ENCODE results near the gene WNT8A.

Gene WNT8A

DNA sequence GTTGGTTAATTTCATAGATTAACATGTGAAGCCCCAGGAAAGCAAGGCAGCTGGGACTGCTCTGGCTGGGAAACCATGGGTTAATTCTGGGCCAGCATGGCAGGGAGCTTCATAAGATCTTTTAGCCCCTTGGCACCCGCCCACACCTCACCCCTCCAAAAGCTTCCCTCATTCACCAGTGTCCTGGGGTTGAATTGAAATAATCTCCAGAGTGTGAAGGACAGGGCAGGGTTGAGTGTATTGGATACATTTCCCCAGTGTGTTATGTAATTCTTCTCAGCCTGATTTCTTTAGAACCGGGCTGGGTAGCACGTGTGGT is 19.4 kb downstream of the WNT8A start:
- H3K4me3 ChIP-seq (ENCODE audit: low read depth, low read length), result no peak overlapping the region
- TF ChIP-seq, protein P1, sequence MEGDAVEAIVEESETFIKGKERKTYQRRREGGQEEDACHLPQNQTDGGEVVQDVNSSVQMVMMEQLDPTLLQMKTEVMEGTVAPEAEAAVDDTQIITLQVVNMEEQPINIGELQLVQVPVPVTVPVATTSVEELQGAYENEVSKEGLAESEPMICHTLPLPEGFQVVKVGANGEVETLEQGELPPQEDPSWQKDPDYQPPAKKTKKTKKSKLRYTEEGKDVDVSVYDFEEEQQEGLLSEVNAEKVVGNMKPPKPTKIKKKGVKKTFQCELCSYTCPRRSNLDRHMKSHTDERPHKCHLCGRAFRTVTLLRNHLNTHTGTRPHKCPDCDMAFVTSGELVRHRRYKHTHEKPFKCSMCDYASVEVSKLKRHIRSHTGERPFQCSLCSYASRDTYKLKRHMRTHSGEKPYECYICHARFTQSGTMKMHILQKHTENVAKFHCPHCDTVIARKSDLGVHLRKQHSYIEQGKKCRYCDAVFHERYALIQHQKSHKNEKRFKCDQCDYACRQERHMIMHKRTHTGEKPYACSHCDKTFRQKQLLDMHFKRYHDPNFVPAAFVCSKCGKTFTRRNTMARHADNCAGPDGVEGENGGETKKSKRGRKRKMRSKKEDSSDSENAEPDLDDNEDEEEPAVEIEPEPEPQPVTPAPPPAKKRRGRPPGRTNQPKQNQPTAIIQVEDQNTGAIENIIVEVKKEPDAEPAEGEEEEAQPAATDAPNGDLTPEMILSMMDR (IDR thresholded peaks at IDR 0.05; ENCODE audit: low read depth, low read length), result no peak

DNA sequence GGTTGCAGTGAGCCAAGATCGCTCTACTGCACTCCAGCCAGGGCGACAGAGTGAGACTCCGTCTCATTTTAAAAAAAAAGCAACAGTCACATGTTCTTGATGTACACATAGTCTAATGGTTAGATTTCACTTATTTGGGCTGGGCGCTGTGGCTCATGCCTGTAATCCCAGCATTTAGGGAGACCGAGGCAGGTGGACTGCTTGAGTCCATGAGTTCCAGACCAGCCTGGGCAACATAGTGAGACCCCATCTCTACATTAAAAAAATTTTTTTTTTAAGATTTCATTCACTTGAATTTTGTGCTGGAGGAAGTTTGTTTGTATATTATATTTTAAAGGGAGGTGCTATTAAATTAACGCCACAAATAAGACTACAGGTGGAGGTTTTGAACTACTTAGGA is 21.9 kb downstream of the WNT8A start:
- TF ChIP-seq, protein P1 (IDR thresholded peaks at IDR 0.05; ENCODE audit: low read depth, low read length), result no peak
- no peak overlapping the region for H3K4me3 ChIP-seq (ENCODE audit: low read depth, low read length)

DNA sequence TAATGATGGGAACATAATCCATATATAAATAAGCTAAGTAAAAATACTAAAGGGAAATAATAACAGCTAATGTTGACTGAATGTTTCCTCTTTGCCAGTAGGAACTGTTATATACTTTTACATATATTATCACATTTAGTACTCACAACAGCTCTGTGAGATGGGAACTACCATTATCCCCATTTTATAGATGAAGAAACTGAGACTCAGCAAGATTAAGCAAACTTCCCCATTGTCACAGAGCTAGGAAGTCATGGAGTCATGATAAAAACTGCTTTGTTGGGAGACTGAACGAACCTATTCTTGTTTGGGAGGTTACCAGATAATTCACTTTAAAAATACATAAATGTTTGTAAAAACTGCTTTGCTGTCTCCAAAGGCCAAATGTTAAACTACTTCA is 23.4 kb downstream of the WNT8A start:
- no peak overlapping the region for H3K4me3 ChIP-seq (ENCODE audit: low read depth, low read length)
- TF ChIP-seq, protein P1 (IDR thresholded peaks at IDR 0.05; ENCODE audit: low read depth, low read length), result no peak

DNA sequence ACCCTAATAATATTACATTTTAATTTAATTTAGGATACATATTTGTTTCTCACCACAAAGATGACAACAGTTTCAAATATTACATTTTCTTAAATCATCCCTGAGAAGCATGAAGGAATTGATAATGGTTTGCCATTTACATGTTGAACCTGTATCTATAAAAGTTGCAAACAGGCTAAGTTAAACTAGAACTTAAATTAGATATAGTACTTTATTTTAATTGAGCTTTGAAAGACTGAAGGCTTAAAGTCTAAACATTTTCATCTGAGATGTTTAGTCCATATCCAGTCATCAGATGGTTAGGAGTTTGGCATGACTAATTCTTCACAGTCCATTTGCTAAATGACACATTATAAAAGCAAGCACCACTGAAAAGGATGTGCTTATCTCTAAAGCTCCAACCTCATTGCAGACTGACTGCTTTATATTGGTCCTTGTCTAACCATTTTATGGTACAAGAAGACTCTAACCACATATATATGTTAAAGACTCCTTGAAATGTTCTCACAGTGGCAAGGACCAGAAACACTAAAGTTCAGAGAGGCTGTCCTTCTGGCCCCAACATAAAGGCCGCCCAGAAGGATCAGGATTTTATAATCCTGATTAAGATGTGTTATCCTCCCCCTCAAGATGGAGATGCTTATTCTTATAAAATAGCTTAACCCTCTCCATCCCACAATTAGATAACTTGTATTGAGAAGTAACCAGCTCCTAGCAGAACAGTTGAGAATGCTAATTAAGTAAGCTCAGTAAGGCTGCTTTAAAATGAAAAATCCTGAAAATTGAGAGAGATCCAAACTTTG is 25.8 kb downstream of the WNT8A start:
- H3K4me3 ChIP-seq (ENCODE audit: low read depth, low read length), result no peak overlapping the region
- TF ChIP-seq, protein P1 (IDR thresholded peaks at IDR 0.05; ENCODE audit: low read depth, low read length), result no peak

DNA sequence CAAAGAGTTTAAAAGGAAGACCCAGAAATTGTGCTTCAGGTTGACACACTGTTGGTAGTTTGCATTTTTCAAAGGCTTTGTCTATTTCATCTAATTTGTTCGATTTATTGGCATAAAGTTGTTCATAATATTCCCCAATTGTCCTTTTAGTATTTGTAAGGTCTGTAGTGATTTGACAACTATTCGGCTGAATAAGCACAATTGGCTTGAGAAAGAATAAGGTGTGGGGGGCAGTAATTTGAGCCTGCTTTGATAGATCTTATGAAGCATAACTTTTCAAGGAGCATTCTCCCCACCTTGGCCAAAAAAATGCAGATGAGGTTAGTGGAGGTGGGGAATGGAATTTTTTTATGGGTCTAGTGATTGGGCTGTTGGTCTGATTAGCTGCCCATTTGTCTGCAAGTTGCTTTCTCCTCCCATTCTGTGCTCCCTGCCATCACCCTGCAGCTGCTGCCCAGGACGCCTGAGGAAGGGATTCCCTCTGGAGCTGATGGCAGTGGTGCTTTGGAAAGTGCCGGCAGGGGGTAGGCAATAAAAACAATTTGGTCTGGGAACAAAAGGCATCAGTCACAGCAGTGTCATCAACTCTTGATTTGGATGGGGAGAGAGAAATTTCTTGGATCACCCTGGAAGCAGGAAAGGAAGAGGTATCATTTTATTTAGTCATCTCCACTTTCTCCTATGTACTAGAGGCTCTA is 26.6 kb downstream of the WNT8A start:
- no peak overlapping the region for H3K4me3 ChIP-seq (ENCODE audit: low read depth, low read length)

DNA sequence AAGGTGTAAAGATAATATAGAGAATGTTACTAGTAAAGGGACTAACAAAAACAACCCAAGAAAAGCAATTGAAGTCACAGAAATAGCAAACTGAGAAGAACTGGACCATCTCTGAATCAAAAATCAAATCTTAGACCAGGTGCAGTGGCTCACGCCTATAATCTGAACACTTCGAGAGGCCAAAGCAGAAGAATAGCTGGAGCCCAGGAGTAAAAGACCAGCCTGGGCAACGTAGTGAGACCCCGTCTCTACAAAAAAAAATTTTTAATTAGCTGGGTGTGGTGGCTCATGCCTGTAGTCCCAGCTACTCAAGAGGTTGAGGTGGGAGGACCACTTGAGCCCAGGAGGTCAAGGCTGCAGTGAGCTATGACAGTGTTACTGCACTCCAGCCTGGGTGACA is 27.3 kb downstream of the WNT8A start:
- TF ChIP-seq, protein P1 (IDR thresholded peaks at IDR 0.05; ENCODE audit: low read depth, low read length), result no peak

More for the DNA sequence above, 26.6 kb downstream of the WNT8A start:
- TF ChIP-seq, protein P1 (IDR thresholded peaks at IDR 0.05; ENCODE audit: low read depth, low read length), result no peak

DNA sequence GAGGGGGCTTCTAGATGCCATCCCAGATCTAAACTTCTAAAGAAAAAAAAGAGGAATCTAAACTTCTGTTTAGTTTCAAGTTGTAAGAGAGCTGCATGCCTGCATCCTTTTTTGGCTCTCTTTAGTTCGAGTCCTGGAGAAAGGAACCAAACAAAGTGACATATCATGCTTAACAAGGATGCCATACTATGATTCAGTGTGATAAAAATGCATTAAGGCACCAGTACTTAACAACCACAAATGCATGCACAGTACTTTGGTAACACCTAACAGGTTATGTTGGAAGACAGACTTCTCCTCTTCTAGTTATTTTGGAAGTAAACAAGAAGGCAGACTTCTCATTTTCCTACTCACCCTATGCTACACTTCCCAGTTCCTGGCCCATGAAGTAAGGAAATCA is 28.1 kb downstream of the WNT8A start:
- TF ChIP-seq, protein P1 (IDR thresholded peaks at IDR 0.05; ENCODE audit: low read depth, low read length), result no peak
- no peak overlapping the region for H3K4me3 ChIP-seq (ENCODE audit: low read depth, low read length)

More for the DNA sequence above, 27.3 kb downstream of the WNT8A start:
- H3K4me3 ChIP-seq (ENCODE audit: low read depth, low read length), result no peak overlapping the region

Measured in WI38 (cell line).